Transverse colon (tissue), 4 donors: ENCODE data around the gene PRRG1.

ENCODE experiments used
- EP300 ChIP-seq: sonication (generic); formaldehyde crosslinking; IDR thresholded peaks from one replicate; pipeline ENCODE4 v1.6.1; 2017; ENCODE audit warnings: antibody characterized with exemption, low read depth
- POLR2A ChIP-seq: fragments of 450-650 bp; IDR thresholded peaks from one replicate; pipeline ENCODE4 v1.6.1; 2016; ENCODE audit warnings: antibody characterized with exemption, mild to moderate bottlenecking, moderate library complexity
- POLR2AphosphoS5 ChIP-seq, 3 donors: sonication (generic); formaldehyde crosslinking; IDR thresholded peaks; one replicate each; pipeline ENCODE4 v1.6.1; 2016; ENCODE audit warnings: antibody characterized with exemption in 3 of 3
- TF ChIP-seq, protein P1 (sequence below), 5 experiments: fragments of 200-600 bp in 3 of 5; fragments of 450-650 bp in 2 of 5; sonication (generic) in 3 of 5; IDR thresholded peaks; 1 replicate in 2 of 5; 2 replicates in 3 of 5; pipeline ENCODE4 v1.5.1; 2016 to 2017; ENCODE audit warnings: antibody characterized with exemption in 5 of 5, inconsistent platforms in 3 of 5, mild to moderate bottlenecking in 2 of 5, moderate library complexity in 1 of 5

DNA sequence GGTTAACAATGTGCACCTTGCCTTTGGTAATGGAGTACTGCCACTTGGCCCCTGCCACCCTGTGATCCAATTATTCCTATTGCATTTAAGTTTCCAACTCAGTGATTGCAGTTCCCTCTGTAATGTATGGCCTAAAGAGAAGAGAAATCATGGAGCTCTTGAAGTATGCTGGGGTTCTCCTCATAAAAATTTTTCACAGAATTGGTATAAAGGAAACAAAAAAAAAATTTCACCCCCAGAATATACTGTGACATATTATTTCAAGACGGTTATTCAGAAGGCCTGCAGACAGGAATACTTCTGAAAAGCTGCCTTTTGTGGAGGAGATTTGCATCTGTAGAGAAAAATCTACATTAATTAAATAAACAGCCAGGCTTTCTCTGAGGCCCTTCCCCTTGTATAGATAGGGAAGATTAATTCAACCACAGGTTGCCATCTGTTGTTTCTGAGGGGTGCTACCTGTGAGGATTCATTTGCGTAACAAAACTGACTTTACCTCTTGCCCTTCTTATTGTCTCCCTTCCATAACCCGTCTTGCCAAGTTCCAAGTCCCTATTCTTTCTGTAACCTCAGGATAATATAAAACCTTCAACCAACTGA is 127.5 kb downstream of the PRRG1 start:
- TF ChIP-seq, protein P1, sequence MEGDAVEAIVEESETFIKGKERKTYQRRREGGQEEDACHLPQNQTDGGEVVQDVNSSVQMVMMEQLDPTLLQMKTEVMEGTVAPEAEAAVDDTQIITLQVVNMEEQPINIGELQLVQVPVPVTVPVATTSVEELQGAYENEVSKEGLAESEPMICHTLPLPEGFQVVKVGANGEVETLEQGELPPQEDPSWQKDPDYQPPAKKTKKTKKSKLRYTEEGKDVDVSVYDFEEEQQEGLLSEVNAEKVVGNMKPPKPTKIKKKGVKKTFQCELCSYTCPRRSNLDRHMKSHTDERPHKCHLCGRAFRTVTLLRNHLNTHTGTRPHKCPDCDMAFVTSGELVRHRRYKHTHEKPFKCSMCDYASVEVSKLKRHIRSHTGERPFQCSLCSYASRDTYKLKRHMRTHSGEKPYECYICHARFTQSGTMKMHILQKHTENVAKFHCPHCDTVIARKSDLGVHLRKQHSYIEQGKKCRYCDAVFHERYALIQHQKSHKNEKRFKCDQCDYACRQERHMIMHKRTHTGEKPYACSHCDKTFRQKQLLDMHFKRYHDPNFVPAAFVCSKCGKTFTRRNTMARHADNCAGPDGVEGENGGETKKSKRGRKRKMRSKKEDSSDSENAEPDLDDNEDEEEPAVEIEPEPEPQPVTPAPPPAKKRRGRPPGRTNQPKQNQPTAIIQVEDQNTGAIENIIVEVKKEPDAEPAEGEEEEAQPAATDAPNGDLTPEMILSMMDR (IDR thresholded peaks at IDR 0.05) = no peak
- TF ChIP-seq POLR2A (no peak), EP300 (no peak), POLR2AphosphoS5 (IDR thresholded peaks at IDR 0.05) (no peak)
